GM15510 (cell line): Measurements from ENCODE around the gene PLXNA4.

Experiments used
- POLR2A ChIP-seq: IDR thresholded peaks from 3 replicates; pipeline ENCODE4 v1.6.1; 2011; ENCODE audit warnings: borderline replicate concordance; ENCODE audit not compliant: insufficient read length; ENCODE audit errors: extremely low read depth

The PLXNA4 gene

DNA sequence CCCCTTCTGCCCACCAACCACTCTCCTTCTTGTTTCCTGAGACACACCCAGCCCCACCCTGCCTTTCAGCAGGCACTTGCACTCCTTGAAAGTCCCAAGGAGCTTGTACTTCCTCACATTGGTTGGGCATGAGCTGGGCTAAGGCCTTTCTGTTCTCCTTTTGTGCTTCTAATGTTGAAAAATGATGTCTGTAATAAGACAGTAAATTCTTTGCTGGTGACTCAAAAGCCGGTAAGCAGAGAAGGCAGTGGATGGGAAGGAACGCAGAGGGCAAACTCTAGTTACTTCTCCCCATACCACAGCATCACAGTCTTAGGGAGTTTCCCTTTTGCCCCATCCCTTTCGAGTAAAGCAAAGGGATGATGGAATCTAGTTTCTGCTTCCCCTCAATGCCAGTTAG is 185.6 kb downstream of the PLXNA4 start:
- no peak for TF ChIP-seq POLR2A

DNA sequence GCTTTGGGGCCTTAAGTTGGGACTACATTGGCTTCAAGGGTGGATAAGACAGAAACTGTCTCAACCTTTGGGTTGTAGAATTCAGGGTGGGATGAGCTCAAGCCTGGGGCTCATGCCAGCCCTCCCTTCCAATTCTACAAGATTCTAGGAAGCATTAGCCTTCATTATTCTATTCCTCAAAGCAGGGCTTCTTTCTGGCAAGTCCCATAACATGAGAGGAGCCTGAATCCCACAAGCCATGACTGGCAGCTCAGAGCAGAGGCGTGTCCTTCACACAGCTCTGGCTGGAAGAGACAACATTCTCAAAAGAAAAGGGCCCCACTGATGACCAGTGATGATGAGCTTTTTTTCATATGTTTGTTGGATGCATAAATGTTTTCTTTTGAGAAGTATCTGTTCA is 187.6 kb downstream of the PLXNA4 start:
- TF ChIP-seq POLR2A = no peak

DNA sequence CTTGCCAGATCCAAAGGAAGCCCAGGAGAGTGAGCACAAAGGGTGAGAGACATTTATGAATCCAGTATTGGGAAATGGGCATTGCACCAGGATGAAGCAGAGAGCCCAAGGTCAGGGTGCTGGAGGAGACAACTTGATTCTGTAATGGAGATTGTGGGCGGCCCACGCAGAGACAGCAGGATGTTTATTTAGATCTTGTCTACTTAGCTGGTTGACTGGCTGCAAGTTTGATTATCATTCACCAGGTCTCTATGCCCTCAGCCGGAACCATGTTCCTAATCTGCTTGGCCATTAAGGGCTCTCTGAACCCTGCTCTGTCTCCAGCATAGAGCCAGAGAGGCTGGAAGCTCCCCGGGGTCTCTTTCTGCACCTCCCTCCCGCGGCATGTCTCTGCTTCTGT is 188.7 kb downstream of the PLXNA4 start:
- no peak for TF ChIP-seq POLR2A

DNA sequence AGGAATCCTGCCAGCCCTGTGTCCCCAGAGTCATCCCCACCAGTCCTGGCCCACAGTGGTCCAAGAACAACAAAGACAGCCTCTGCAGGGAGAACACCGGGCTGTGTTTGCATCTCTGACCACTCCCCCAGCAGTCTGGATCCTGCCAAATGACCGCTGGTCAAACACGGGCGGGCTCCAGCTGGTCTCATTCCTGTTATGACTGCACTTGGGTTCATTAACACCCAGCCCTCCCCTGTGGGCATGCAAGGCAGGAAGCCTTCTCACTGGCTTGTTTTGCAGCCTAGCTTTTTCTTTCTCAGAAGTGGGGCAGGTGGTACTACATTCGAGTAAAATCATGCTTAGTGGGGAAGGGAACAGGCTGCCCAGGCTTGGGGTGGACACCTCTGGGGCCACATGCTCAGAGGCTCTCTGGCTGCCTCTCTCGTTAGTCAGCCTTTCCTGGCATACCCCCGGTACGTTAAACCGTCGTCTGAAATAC is 190.0 kb downstream of the PLXNA4 start:
- no peak for TF ChIP-seq POLR2A

DNA sequence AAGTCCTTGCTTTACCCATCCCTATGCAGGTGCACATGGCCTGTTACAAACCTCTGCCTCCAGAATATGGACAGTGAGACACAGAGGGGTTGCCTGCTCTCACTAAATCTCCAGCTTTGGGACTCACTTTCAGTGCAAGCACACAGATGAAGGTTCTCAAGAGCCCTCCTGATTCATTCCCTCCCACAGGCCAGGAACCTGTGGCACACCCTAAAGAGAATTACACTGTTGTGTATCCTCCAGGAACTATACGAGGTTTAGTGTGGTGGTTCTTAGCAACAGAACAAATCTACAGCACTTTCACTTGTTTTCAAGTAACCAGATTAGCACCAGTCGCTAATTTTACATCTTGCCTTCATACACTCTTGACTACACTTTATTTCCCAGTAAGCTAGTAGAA is 192.3 kb downstream of the PLXNA4 start:
- no peak for TF ChIP-seq POLR2A

DNA sequence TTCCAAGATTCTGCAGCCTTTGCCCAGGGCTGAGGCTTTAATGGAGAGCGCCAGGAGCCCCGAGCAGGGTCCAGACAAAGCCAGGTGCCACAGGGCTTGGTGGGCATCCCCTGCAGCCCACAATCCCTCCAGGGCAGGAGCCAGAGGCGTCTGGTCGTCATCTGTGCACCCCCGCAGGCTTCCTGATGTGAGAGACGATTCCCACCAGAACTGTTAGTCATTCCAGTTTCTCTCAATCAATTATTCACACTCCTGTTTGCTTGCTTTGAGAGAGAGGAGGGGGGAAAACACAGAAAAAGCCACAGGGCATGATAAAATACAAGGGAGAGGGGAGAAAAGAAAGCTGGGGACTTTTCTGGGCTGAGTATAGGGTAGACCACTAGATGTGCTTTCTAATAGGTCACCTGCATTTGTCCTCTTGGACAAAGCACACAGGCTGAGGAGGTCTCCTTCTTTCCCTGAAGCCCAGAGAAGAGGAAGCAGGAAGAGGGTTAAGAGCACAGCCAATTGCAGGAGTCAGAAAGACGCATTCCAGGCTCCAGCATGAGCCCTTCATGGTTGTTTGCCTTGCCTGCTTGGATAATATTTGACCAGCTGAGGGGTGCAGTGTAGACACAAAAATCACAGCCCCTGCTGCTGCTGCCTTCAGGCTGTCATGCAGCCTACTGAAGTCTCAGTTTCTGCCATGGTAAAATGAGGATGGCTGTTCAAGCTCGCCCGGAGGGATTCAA is 194.4 kb downstream of the PLXNA4 start:
- no peak for TF ChIP-seq POLR2A

DNA sequence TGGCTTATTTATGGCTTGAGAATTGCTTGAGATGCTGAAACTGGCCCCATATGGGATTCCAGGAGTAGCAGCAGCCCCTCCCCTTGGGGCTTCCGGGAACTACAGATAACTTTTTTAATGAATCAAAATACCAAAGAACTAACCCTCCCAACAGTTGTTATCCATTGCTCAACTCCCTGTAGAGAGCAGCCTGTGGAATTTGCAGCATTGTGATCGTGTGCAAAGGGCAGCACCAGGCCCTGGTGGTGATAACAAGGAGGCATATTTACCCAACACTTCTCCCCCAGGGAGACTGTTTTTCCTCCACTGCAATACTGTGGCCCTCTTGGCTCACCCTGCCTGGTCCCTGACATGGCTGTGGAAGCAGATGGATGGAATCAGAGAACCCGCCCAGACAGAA is 196.2 kb downstream of the PLXNA4 start:
- no peak for TF ChIP-seq POLR2A

DNA sequence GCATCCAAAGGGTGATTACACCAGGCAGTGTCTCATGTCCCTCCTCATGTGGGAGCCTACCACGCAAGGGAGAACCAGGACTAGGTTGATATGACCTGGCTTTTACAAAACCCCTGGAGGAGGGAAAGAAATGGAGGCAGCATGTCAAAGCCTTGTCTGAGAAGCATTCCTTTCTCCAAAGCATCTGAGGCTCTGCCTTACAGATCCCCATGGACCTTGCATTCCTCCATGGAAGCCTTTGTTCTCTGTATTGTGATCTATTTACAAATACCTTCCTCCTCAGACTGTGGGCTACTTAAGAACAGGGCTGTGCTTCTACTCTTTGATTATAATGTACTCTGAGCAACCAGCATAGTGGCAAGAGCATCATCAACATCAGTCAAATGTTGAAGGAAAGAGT is 197.0 kb downstream of the PLXNA4 start:
- no peak for TF ChIP-seq POLR2A

DNA sequence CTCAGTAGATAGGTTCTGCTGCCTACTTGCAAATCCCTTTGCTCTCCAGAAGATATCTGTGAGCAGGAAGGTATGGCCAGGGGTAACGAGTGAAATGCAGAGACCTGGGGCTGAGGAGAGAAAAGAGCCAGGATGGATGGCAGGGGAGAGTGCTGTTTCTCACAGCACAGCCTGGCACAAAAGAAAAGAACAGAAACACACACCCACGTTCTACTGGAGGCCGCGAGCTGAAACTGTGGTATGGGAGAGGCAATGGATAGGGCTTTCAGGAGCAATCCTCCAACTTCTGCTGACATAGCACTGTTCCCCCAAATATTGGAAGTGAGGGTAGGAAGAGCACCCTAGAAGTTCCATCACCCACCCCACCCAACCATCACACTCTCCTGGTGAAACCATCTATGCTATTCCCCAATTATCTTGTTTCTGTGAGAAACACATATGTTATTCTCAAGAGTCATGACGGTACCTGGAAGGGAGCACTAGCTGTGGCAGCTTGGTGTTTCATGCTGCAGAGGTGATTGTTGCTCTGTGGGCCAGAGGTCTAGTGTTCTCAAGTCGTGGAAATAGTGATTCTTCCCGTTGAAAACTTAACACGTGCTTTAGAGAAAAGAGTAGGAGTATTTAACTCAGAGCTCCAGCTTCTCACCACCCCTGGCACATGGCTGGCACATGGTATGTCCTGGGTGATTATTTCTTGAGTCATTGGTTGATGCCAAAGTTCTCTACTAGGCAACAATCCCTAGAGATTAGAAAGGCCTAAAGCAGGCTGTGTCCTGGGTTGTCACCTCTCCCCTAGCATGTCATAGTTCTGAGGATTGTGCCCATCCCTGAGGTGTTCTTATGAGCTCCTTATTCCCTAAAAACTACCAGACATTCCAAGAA is 198.3 kb downstream of the PLXNA4 start:
- no peak for TF ChIP-seq POLR2A

DNA sequence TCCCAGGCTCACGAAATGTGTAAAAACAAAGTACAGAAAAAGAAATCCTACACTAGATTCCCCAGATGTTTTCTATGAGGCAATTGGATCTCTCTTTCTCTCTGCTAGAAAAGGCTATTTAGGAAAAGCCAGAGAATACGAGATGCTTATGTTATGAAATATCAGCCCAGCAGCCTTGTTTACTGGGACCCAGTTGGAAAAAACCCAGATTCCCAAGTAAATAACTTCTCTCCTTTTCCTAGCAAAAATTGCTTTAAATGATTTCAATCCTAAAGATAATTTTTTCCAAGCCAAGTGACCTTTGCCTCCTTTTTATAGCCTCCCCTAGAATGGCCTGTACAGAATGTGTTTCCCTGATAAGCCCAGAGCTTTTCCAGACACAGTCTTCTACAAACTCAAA is 199.3 kb downstream of the PLXNA4 start:
- TF ChIP-seq POLR2A = no peak

DNA sequence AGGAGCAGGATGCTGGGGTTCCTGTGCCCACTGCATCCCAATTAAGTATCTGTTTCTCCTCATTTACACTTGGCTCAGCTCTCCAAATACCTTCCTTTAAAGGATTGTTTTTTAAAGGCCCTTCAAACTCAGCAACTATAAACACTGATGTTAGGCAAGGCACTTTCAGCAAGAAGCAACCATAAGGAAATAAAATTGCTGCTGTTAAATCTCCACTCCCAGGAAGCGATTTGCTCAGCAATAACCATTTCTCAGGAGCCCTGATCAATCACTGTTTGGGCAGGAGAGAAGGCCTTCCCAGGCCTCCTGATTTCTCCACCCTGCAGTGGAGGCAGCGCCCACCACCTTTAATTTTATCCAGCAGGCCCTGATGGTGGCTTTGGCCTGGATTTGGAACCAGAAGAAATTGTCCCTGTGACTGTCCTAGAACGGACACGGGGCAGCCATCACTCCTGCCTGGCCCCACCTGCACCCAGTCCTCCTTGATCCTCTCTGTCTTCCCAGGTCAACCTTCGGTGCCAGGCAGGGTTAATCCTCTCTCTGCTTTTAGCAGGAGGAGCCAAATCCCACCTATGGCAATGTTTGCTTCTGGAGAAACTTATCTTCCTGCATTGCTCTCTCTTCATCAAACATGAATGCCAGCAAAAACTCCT is 199.8 kb downstream of the PLXNA4 start:
- no peak for TF ChIP-seq POLR2A

DNA sequence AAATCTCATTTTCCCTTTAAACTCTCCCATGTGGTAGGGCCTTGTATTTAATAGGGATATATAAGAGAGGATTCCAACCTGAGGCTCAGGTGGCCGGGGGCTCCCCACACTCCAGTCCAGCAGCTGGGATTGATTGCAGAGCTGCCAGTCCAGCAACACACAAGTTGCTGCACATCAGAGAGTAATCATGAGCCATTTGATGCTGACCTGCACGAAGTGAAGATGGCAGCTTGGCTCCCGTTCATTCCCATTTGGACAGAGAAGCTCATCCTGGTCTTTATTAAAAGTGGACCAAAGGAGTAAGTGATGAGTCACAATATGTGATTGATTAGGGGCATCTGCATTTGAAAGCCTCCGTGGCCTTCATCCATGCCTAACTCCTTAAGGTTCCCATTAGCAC is 202.4 kb downstream of the PLXNA4 start:
- no peak for TF ChIP-seq POLR2A

DNA sequence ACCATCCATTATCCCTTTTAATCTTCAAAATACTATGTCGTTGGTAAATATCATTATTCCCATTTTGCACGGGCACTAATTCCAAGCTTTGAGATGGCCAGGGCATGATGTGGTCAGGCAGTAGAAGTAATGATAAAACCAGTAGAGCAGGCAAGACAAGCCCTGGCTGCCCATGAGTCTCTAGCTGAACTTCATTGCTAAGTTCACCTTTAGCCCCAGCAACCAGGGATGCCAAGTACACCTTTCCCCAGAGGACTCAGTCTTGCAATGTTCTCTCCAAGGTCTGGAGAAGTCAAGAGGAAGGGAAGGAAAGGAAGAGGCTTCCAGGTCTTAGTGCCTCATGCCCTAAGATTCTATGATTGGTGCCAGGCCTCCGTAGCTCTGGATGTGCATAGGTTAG is 203.2 kb downstream of the PLXNA4 start:
- no peak for TF ChIP-seq POLR2A

DNA sequence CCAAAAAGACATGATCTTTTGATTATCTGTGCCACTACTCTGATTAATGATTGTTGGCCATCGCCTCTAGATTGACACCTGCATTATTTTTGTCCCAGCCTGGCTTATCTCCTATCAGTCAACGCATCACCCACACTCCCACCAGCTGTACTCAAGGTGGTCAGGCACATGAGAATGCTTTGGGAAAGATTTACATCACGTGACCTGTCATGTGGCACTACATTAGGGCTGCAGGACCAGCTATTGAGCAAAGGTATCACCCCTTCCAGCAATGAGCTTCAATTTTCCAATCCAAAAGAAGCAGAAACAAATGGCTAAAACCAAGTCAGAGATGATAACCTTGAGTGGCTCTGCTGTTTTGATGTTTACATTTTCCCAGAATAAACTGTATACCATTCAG is 204.3 kb downstream of the PLXNA4 start:
- no peak for TF ChIP-seq POLR2A

DNA sequence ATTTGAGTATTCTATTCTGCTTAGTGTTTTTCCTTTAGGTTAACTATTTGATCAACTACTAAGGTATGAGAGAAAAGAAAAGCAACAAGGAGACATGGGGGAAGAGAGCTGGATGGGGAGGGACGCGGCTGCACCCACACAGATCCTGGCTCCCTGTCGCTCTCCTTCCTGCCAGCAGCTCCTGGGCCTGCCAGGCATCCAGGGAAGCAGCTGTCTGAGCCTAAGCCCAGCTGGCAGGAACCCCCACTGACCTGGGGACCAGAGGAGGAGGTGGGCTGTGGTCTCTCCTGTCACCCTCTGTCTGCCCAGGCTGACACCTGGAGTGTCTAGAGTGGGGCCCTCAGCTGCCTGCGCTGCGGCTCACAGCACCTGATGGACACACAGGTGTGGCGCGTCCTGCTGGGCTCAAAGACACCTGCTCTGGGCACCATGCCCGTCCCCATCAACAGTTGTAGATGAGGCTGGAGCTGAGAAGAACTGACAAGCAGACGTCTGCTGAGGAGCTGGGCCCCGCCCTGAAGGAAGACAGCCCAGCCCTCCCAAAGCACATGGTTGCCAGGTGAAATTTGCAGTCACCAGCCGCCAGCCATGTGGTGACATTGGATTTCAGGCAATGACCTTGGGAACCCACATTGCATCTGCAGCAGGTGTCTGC is 207.9 kb downstream of the PLXNA4 start:
- TF ChIP-seq POLR2A = no peak
